WTC11 (cell line): Measurements from ENCODE around the gene CLDND2. TPM values are rescaled to one million over a fixed set of nuclear protein-coding genes. Genes with fewer than 3 reads are reported as not detected.

Experiments used
- ATAC-seq: fragments of 200-7000 bp; cut with Tn5 transposase; 2 replicates; pipeline ENCODE4 v1.10.0; 2021; ENCODE audit warnings: mild to moderate bottlenecking, moderate library complexity
- CTCF ChIA-PET: fragments of 300-600 bp; sonication (Branson Sonifier 250); formaldehyde crosslinking; loops from one replicate; lab custom pipeline; 2021; ENCODE audit warnings: antibody characterized with exemption; lab: Charles Lee
- POLR2A ChIA-PET: fragments of 350-600 bp; sonication (Branson Sonifier 250); formaldehyde crosslinking; loops from one replicate; lab custom pipeline; 2021; ENCODE audit warnings: antibody characterized with exemption; lab: Charles Lee
- DNase-seq: peaks from one replicate; pipeline ENCODE4 v3.0.0; 2021; ENCODE audit warnings: low spot score
- H3K27ac Mint-ChIP-seq: 2 replicates; pipeline ENCODE4 v1.8.0; 2021; ENCODE audit warnings: mixed read lengths
- H3K27me3 Mint-ChIP-seq: 2 replicates; pipeline ENCODE4 v1.8.0; 2021; ENCODE audit warnings: low read depth, mild to moderate bottlenecking, moderate library complexity, mixed read lengths
- H3K36me3 Mint-ChIP-seq: 2 replicates; pipeline ENCODE4 v1.8.0; 2021; ENCODE audit warnings: mixed read lengths
- H3K4me1 Mint-ChIP-seq: 2 replicates; pipeline ENCODE4 v1.8.0; 2022; ENCODE audit warnings: mixed read lengths
- H3K4me3 Mint-ChIP-seq: 2 replicates; pipeline ENCODE4 v1.8.0; 2021; ENCODE audit warnings: mild to moderate bottlenecking, moderate library complexity, mixed read lengths
- H3K9me3 Mint-ChIP-seq: 2 replicates; pipeline ENCODE4 v1.8.0; 2021; ENCODE audit warnings: mixed read lengths
- ATF1 ChIP-seq: sonication (generic); formaldehyde crosslinking; IDR thresholded peaks from 2 replicates; pipeline ENCODE4 v1.8.1; 2023; ENCODE audit warnings: mild to moderate bottlenecking, moderate library complexity, missing genetic modification reagents
- EMX1 ChIP-seq: fragments of 250-450 bp; sonication (Bioruptor Pico); IDR thresholded peaks from 2 replicates; pipeline ENCODE4 v1.8.0; 2021; ENCODE audit warnings: mild to moderate bottlenecking
- FOXJ3 ChIP-seq: sonication (generic); formaldehyde crosslinking; IDR thresholded peaks from 2 replicates; pipeline ENCODE4 v1.9.0; 2021; ENCODE audit warnings: missing genetic modification reagents, mild to moderate bottlenecking, borderline replicate concordance
- FOXP1 ChIP-seq: sonication (generic); formaldehyde crosslinking; IDR thresholded peaks from 2 replicates; pipeline ENCODE4 v1.8.0; 2022; ENCODE audit warnings: missing genetic modification reagents, mild to moderate bottlenecking, moderate library complexity, borderline replicate concordance
- GABPB1 ChIP-seq: sonication (generic); formaldehyde crosslinking; IDR thresholded peaks from 2 replicates; pipeline ENCODE4 v1.8.1; 2023; ENCODE audit warnings: mild to moderate bottlenecking, missing genetic modification reagents
- IRF2 ChIP-seq: sonication (generic); formaldehyde crosslinking; IDR thresholded peaks from 2 replicates; pipeline ENCODE4 v1.8.0; 2022; ENCODE audit warnings: low read depth, missing genetic modification reagents, borderline replicate concordance
- MYBL2 ChIP-seq: sonication (generic); formaldehyde crosslinking; IDR thresholded peaks from 2 replicates; pipeline ENCODE4 v1.8.1; 2023; ENCODE audit warnings: mild to moderate bottlenecking, moderate library complexity, missing genetic modification reagents
- NFATC4 ChIP-seq: fragments of 250-450 bp; sonication (Bioruptor Pico); IDR thresholded peaks from 2 replicates; pipeline ENCODE4 v1.9.0; 2021; ENCODE audit warnings: mild to moderate bottlenecking
- NR1H2 ChIP-seq: sonication (generic); formaldehyde crosslinking; IDR thresholded peaks from 2 replicates; pipeline ENCODE4 v1.9.0; 2021; ENCODE audit warnings: mild to moderate bottlenecking, moderate library complexity, missing genetic modification reagents
- SP1 ChIP-seq: sonication (generic); formaldehyde crosslinking; conservative IDR thresholded peaks from 2 replicates; pipeline ENCODE4 v1.8.1; 2022; ENCODE audit warnings: missing genetic modification reagents
- ZNF121 ChIP-seq: sonication (generic); formaldehyde crosslinking; IDR thresholded peaks from 2 replicates; pipeline ENCODE4 v1.8.0; 2023; ENCODE audit warnings: missing genetic modification reagents
- total RNA-seq: library from RNA; stranded (reverse); gene quantifications from 3 replicates; pipeline ENCODE4 v1.2.3, GENCODE V29; 2021
- TF ChIP-seq, protein P1 (sequence below): fragments of 200-600 bp; IDR thresholded peaks from 2 replicates; pipeline ENCODE4 v1.8.0; 2022; ENCODE audit warnings: antibody characterized with exemption
- TF ChIP-seq, protein P2 (sequence below): sonication (generic); formaldehyde crosslinking; IDR thresholded peaks from 2 replicates; pipeline ENCODE4 v1.8.1; 2023; ENCODE audit warnings: mild to moderate bottlenecking, missing genetic modification reagents, moderate library complexity
- TF ChIP-seq, protein P3 (sequence below): sonication (generic); formaldehyde crosslinking; IDR thresholded peaks from 2 replicates; pipeline ENCODE4 v1.8.0; 2022; ENCODE audit warnings: missing genetic modification reagents
- TF ChIP-seq, protein P4 (sequence below): sonication (generic); formaldehyde crosslinking; IDR thresholded peaks from 2 replicates; pipeline ENCODE4 v1.8.1; 2022; ENCODE audit warnings: mild to moderate bottlenecking, moderate library complexity, missing genetic modification reagents

Gene CLDND2
- total RNA-seq, 1 experiment from 2014 or later, result 1.7 TPM

DNA sequence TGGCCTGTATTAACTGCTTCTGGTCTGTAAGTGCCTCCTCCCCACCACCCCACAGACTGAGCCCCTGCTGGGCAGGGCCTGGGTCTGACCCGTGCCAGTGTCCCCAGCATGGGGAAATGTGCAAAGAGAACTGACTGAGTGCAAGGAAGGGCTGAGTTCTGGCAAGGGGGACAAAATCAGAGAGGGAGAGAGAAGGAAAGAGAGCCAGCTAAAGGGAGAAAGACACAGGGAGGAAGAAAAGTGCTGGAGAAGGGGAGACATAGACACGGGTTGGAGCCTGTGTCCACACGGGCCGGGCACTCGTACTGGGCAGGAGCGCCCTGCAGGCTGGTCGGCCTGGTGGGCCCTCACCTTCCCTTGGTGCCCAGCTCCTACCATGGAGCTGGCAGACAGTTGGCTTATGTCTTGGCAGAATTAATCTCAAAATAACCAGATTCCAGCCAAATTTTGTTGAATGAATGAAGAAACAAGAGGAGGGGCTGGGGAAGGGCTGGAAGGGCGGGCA, 2.4 kb upstream of the CLDND2 start:
- Mint-ChIP-seq H3K27me3 (peaks cover 29% of the 10 kb centered on the region), H3K36me3 (no peaks in the 10 kb centered on the region), H3K27ac (no peak overlapping the region), H3K9me3 (no peaks in the 10 kb centered on the region), H3K4me3 (no peak overlapping the region), H3K4me1 (peaks cover 9% of the 10 kb centered on the region)
- TF ChIP-seq, protein P1, sequence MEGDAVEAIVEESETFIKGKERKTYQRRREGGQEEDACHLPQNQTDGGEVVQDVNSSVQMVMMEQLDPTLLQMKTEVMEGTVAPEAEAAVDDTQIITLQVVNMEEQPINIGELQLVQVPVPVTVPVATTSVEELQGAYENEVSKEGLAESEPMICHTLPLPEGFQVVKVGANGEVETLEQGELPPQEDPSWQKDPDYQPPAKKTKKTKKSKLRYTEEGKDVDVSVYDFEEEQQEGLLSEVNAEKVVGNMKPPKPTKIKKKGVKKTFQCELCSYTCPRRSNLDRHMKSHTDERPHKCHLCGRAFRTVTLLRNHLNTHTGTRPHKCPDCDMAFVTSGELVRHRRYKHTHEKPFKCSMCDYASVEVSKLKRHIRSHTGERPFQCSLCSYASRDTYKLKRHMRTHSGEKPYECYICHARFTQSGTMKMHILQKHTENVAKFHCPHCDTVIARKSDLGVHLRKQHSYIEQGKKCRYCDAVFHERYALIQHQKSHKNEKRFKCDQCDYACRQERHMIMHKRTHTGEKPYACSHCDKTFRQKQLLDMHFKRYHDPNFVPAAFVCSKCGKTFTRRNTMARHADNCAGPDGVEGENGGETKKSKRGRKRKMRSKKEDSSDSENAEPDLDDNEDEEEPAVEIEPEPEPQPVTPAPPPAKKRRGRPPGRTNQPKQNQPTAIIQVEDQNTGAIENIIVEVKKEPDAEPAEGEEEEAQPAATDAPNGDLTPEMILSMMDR, result no peak
- TF ChIP-seq ZNF121 (CRISPR knock-in tag) (no peak), MYBL2 (CRISPR knock-in tag) (no peak), ATF1 (CRISPR knock-in tag) (no peak), NFATC4 (no peak)
- TF ChIP-seq, protein P2, sequence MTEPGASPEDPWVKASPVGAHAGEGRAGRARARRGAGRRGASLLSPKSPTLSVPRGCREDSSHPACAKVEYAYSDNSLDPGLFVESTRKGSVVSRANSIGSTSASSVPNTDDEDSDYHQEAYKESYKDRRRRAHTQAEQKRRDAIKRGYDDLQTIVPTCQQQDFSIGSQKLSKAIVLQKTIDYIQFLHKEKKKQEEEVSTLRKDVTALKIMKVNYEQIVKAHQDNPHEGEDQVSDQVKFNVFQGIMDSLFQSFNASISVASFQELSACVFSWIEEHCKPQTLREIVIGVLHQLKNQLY (CRISPR knock-in tag), result no peak
- TF ChIP-seq, protein P3, sequence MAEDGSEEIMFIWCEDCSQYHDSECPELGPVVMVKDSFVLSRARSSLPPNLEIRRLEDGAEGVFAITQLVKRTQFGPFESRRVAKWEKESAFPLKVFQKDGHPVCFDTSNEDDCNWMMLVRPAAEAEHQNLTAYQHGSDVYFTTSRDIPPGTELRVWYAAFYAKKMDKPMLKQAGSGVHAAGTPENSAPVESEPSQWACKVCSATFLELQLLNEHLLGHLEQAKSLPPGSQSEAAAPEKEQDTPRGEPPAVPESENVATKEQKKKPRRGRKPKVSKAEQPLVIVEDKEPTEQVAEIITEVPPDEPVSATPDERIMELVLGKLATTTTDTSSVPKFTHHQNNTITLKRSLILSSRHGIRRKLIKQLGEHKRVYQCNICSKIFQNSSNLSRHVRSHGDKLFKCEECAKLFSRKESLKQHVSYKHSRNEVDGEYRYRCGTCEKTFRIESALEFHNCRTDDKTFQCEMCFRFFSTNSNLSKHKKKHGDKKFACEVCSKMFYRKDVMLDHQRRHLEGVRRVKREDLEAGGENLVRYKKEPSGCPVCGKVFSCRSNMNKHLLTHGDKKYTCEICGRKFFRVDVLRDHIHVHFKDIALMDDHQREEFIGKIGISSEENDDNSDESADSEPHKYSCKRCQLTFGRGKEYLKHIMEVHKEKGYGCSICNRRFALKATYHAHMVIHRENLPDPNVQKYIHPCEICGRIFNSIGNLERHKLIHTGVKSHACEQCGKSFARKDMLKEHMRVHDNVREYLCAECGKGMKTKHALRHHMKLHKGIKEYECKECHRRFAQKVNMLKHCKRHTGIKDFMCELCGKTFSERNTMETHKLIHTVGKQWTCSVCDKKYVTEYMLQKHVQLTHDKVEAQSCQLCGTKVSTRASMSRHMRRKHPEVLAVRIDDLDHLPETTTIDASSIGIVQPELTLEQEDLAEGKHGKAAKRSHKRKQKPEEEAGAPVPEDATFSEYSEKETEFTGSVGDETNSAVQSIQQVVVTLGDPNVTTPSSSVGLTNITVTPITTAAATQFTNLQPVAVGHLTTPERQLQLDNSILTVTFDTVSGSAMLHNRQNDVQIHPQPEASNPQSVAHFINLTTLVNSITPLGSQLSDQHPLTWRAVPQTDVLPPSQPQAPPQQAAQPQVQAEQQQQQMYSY (CRISPR knock-in tag), result no peak
- TF ChIP-seq, protein P4, sequence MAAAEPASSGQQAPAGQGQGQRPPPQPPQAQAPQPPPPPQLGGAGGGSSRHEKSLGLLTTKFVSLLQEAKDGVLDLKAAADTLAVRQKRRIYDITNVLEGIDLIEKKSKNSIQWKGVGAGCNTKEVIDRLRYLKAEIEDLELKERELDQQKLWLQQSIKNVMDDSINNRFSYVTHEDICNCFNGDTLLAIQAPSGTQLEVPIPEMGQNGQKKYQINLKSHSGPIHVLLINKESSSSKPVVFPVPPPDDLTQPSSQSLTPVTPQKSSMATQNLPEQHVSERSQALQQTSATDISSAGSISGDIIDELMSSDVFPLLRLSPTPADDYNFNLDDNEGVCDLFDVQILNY (CRISPR knock-in tag), result no peak
- ATAC-seq (no peak), DNase-seq (no peak)
- ChIA-PET CTCF (interaction anchor here (1.1 kb wide), 1 partner anchor 10 kb away, joined by 3 read pairs; no protein-coding TSS in a partner anchor), POLR2A (no interaction called here)

DNA sequence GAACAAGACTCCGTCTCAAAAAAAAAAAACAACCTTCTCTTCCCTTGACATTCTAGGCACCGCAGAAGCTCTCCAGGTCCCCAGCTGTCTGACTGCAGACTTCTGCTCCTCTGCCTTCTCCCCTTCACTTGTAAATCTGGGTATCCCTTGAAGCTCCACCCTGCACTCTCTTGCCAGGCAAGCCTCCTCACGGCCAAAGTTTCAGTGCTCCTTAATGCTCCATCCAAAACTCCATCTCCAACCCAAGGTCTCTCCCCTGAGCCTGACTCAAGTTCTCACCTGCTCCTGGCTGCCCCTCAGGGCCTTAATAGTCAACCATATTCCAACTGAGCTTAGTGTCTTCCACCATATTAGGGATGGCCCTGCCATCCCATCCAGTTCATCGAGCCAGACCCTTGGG, 1.4 kb upstream of the CLDND2 start:
- Mint-ChIP-seq H3K36me3 (no peaks in the 10 kb centered on the region), H3K4me1 (peaks cover 16% of the 10 kb centered on the region), H3K9me3 (no peaks in the 10 kb centered on the region), H3K27me3 (peaks cover 29% of the 10 kb centered on the region), H3K4me3 (no peak overlapping the region), H3K27ac (no peak overlapping the region)
- ChIA-PET POLR2A (no interaction called here), CTCF (interaction anchor here (3.7 kb wide), 1 partner anchor 51 kb away, joined by 25 read pairs; no protein-coding TSS in a partner anchor)
- no peak for ATAC-seq
- DNase-seq, result no peak
- TF ChIP-seq EMX1 (CRISPR knock-in tag), result no peak
- TF ChIP-seq FOXP1 (CRISPR knock-in tag), result no peak
- TF ChIP-seq SP1 (CRISPR knock-in tag), result no peak
- no peak for TF ChIP-seq IRF2 (CRISPR knock-in tag)

DNA sequence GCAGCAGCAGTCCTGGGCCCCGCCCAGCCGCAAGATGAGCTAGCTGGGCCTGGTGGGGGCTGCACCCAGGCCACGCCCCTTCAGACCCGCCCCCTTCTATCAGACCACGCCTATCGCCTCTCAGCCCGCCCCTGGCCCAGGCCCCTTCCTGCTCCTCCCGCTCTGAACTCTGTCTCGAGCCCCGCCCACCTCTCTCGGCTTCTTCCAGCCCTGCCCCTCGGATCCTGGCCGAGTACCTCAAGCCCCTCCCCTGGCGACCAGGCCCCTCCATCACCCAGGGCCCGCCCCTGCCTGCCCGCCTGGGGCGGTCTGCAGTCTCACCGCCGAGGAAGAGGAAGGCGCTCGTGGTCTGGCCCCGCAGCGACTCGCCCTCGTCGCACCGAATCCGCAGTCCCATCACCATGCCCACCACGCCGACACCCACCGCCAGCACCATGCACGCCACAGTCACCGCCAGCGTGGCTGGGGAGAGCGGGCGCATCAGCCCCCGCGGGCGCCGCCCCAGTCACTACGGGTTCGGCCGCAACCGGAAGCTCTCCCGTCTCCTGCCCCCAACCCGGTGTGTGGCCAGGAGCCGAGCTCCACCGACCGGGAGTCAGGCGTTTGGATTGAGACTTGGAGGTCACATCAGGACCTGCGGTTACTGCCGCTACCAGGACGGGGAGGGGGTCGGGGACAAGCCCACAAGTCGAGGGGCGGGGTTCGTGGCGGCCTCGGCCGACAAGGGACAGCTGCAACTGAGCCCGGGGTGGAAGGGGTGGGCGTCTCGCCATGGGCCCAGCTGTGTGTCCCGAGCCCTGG, 1.0 kb downstream of the CLDND2 start:
- H3K4me3 Mint-ChIP-seq, result peak overlapping the region; percentile 99
- ChIA-PET POLR2A (interaction anchor here (0.6 to 1.7 kb wide), 10 partner anchors 13 to 321 kb away, joined by 3 to 13 read pairs (median 5); partner anchors contain the start of genes C19orf84, LIM2 and VSIG10L), CTCF (interaction anchor here (0.6 to 3.7 kb wide), 17 partner anchors 22 to 437 kb away, joined by 3 to 25 read pairs (median 4); partner anchors contain the start of genes C19orf84, KLK10 and SIGLEC10)
- H3K27me3 Mint-ChIP-seq, result peaks cover 21% of the 10 kb centered on the region
- no peak overlapping the region for H3K27ac Mint-ChIP-seq
- ATAC-seq (peak; percentile 88), DNase-seq (peak; percentile 100)
- peaks cover 30% of the 10 kb centered on the region for H3K4me1 Mint-ChIP-seq
- H3K9me3 Mint-ChIP-seq, result no peaks in the 10 kb centered on the region
- H3K36me3 Mint-ChIP-seq, result no peaks in the 10 kb centered on the region
- TF ChIP-seq, protein P3 (CRISPR knock-in tag), result 0 out of 2 replicates have a peak, but pooled peaks have one; percentile 42
- TF ChIP-seq, protein P1, result no peak
- TF ChIP-seq NR1H2 (CRISPR knock-in tag) (no peak), GABPB1 (CRISPR knock-in tag) (peak; percentile 48), FOXJ3 (CRISPR knock-in tag) (no peak)
